ENCODE results near the gene ZSWIM6.

Gene ZSWIM6

DNA sequence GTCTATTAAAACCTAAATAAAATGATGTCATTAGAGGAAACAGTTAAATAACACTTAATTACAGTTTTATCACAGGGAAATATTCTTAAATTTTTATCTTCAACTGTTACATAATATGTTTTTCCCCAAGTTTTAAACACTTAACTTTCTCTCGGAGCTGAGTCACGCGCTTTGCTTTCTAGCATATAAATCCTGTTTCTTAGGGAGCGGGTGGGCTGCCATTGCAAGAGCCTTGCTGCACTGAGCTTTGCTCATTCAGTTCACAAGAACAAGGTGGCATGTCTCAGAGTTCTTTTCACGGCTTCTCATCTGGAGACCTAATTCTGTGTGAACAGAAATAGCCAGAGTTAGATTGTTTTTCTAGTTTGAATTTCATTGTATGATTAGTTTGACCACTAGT, 166.1 kb downstream of the ZSWIM6 start:
- DNase-seq, result no peak

DNA sequence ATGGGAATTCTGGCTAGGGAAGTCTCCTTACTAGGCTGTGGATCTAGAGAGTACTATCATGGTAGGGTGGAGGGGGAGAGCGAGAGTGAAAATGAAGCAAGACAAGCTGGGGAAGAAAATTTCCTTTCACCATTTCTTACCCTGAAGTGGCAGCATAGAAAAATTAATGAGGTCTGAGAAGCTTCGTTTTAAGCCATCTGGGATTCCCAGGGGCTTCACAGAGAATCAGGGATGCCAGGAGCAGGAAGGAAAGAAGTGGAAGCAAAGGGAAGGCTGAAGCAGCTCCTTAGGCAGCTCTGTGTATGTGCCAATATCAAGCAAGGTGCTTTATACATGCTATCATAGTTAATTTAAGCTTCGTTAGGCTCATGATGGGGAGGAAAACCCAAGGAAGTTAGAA, 169.9 kb downstream of the ZSWIM6 start:
- no peak for DNase-seq

DNA sequence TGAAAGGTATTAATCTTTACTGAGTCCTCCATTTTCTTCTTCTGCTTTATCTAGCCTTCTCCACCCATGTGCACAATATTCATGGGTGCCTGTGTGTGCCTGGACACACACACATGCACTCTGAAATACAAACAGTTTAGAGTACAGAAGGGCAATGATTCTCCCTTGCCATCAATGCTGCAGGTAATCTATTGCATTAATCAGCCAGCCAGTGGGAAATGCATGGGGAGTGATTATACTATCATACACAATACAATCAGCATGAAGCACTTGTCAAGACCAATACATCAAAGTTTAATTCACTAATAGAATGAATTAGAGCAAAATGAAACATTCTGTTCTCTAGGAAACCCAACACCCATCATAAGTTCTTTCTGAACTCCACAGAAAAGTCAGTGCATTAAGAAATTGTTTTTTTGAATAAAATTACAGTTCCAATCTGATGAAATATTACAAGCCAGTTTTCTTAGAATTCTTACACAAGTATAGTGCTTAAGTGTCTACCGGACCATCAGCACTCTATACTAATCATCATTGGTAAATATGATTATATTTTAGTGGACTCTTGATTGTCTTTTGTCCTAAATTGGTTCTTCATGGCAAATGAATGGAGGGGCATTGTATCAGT, 172.2 kb downstream of the ZSWIM6 start:
- DNase-seq, result no peak

DNA sequence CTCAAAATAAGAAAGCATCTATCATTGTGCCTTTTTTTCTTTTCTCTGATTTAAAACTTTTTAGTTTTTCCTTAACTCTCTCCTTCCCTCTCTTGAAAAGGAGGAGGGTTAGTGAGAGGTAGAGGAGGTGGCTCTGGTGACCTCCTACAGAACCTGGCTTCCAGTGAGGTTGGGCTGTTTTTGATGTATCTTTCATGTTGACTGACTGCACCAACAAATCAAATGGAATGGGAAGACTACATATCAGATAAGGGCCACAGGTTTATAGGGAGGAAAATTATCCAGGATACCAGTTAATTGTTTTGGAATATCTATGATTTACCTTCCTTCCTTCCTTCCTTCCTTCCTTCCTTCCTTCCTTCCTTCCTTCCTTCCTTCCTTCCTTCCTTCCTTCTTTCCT, 173.2 kb downstream of the ZSWIM6 start:
- no peak for DNase-seq

DNA sequence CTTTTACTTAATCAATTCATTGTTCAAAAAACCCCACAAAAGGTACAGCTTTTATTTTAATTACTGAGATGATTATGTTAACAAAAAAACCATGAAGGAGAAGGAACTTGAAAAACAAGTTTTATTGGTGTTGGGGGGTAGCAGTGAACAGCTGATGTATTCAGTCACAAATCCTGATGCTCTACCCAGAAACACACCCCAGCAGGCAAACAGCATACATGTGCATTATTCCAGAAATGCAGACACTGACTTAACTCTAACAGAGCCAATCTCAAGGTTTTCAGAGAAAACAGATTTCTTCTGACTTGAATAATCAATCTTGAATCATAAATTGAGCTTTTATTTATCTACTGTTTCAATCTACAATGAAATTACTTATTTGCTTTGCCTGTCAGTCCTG, 175.2 kb downstream of the ZSWIM6 start:
- DNase-seq, result no peak

DNA sequence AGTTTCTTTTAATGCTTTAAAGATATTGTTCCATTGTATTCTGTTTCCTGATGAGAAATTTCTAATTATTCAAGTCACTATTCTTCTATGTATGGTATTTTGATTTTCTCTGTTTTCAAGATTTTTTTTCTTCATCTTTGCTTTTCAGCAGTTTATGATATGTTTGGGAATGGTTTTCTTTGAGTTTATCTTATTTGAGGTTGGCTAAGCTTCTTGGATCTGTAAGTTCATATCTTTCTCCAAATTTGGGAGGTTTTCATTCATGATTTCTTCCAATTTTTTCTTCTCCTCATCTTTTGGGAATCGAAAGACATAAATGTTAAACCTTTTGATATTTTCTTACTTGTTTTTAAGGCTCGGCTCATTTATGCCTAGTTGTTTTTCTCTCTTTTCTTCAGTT, 184.9 kb downstream of the ZSWIM6 start:
- DNase-seq, result no peak

DNA sequence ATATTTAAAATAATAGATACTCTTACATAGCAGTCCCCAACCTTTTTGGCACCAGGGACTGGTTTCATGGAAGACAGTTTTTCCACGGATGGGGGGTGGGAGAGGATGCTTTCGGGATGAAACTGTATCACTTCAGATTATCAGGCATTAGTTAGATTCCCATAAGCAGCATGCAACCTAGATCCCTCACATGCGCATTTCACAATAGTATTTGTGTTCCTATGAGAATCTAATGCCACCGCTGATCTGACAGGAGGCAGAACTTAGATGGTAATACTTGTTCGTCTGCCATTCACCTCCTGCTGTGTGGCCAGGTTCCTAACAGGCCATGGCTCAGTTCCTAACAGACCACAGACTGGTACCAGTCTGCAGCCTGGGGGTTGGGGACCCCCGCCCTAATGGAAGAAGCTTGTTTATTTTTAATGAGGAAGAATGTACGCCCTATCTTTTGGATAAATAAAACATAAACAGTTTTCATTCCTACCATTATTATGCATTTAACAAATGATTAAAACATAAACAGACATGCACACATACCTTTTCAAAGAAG, 187.7 kb downstream of the ZSWIM6 start:
- DNase-seq, result no peak

DNA sequence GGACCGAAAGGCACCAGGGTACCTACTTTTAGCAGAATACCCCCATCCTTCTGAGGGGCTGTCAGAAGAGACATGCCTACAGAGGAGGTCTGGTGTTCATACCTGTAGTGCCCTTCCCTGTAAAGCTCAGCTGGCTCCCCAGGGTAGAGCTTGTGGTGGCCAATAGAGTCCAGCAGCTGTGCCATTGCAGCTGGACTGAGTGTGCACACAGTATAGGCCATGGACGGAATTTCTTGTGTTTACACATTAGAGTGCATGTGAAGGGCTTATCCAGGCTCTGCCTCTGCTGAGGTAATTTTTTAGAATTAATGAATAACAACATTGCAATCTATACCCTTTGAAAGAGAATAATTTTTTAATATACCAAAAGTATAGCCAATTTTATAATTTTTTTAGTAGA, 191.0 kb downstream of the ZSWIM6 start:
- DNase-seq, result no peak

DNA sequence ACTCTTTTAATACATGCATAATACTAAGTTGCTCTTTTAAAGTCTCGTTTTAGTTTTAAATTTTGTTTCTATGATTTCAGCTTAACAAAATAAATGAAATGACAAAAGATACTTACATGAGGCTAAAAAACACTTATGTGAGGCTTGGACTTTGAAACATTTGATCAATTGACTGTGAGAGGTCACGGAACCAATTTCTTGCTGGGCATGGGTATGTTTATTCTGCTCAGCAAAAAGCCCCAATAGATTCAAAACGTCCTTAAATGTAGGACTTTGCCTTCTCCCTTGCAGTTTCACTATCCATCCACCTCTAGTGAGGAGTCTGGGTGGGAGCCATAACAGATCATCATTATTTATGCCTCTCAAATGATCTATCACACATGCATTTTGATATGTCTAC, 191.9 kb downstream of the ZSWIM6 start:
- no peak for DNase-seq

DNA sequence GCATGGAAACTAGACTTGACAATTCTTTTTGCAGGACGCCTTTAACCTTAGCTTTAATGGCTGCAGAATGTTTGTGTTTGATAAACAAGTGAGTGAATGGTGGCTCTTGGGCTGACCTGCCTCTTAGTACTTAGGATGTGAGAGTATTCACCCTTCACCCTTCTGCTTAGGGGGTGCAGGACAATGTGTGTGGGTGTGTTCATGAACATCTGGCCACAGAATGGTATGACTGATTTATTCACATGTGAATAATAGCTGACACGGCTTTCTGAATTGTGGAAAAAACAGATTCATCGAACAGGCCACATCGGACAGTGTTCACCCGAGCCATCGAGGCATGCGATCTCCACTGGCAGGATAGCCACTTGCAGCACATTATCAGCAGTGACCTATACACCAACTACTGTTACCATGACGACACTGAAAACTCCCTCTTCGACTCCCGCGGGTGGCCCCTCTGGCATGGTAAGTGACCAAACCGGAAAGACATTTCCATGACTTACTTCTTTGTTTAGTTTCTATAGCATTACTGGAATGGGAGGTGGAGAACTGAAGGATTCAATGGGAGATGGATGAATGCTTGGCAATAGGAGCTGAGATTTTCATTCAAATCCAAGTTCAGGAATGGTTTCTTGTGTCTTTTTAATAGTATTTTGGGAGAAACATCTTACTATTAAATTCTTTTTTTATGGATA, 193.6 kb downstream of the ZSWIM6 start:
- DNase-seq, result no peak

DNA sequence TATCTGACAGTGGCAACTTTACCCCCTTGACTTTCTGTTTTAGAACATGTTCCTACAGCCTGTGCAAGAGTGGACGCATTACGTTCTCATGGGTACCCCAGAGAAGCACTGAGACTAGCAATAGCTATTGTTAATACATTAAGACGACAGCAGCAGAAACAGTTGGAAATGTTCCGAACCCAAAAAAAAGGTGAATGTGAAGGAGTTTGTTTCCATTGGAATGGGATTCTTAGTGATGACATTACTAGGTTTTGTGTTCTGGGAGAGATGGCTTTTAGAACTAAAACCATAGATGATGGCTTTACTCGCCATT, 194.1 kb downstream of the ZSWIM6 start:
- no peak for DNase-seq

DNA sequence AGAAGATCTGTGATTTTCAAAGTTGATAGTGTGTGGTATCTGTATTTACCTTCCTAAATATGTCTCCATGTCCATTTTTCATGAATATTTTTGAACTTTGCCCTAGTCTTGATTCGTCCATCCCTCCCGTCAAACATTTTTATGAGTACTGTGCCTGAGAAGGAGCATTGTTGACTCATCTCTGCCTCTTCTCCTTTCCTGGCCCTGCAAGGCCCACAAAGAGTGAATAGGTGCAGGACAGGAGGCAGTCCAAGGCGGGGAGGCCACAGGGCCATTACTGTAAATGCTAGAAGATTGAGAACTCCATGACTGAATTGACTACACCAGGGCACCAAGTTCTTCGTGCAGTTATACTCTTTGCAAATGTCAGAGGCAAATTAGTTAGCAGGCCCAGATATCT, 200.9 kb downstream of the ZSWIM6 start:
- DNase-seq, result no peak

DNA sequence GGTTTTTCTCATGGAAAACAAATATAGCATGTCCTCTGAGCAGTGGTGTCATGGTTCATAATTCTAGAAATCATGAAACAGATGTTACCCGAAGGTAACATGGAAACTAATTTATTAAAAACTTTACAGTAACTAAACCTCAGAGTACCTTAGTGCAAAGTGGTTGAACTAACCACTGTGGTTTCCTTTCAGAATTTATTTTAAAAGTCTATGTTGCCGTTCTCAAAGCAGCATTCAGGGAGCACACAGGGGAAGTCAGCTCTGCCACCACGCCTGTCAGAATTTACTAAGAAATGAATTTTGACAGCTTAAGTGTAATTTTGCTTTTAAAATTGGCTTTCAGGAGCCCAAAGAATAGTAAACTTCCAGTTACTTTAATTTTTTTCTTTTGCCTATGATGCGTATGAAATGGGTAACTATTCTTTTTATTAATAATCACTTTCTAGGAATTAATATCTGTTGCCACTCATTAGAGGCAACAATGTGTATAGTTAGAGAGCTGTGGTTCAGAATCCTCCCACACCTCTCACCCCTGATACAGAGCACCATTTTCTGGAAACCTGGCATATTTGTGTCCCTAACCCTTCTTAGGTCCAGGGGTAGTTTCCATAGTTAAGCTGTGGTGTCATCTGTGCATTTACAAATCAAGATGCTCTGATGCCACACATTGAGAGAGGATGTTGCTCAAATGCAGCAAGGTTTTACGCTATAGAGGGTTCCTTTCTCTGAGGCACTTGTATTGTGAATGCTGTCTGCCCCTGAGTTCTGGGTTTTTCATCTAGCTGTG, 202.6 kb downstream of the ZSWIM6 start:
- DNase-seq, result no peak

DNA sequence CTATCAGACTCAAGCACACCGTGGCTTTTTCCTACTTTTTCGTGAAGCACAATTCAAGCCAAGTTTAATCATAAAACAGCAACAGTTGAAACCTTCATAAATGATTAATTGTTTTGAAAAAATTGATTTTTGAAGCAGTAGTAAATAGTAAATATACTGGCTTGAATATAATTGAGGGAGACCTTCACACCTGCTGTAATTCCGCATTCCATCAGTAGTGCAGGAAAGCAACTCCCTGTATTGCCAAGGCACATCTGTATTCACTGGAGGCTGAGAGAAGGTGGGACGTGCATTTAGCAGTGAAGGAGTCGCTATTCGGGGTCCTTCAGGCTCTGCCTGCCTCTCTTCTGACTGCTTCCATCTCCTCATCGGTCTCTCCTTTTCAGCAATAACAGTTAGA, 203.8 kb downstream of the ZSWIM6 start:
- DNase-seq, result no peak

DNA sequence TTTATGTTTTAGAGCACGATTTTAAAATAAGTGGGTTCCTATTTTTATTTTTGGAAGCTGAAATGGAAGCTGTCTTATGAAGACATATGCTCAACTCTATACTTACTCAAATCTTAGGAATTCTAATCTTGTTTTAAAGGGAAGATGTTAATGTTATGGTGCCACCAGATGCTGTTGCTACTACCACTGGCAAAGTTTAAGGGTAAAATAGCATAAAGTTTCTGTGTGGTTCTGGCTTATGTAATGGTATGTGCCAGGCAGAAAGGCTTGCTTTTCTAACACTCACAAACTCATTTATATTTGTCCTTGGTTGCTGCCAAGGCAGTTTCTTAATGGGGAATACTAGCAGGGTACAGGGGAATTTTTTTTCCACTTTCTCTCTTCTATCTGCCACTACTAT, 204.9 kb downstream of the ZSWIM6 start:
- DNase-seq, result no peak

DNA sequence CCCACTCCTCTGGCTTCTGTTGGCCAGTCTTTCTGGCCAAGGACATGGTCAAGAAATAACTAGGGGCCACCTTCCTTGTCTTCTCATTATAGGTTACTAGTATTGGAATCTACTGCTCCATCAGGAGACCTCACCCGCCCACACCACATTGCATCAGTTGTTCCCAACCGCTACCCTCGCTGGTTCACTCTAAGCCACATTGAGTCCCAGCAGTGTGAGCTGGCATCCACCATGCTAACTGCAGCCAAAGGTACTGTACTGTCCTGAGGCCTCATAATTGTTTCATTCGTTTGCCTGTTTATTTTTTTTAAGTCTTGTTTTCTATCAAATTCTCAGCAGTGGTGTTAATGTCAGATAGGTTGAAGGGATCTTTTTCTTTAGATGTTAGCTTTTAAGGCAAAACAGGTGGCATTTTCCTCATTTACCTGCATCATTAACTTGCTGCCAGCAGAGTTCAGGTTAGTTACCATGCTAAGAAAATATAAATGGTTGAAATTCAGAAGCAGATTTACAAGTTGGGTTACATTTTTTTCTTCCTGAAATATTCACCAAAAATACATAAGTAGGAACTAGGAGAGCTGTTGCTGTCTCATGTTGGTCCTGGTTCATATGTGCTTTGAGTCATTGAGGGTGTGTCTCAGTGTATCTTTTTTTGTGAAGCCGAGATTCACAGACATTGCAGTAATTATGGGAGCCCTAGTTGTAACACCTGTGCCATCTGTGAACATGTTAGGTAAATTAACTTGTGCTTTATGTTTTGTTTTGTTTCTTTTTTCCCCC, 206.9 kb downstream of the ZSWIM6 start:
- DNase-seq, result no peak

DNA sequence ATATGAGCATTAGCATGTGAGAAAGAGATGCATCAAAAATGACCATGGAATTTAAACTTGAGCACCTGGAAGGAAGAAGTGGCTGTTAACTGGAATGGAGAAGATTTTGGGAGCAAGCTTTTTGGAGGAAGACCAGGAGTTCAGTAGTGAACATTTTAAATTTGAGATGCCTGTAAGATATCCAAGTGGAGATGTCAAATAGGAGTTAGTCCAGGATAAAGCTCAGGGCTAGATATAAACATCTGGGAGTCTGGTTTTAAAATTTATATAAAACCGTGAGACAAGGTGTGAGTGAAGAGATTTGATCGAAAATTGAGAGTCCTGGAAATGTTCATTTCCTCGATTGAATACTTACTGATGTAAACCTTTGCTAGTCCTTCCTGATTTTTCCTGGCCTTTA, 217.5 kb downstream of the ZSWIM6 start:
- no peak for DNase-seq

DNA sequence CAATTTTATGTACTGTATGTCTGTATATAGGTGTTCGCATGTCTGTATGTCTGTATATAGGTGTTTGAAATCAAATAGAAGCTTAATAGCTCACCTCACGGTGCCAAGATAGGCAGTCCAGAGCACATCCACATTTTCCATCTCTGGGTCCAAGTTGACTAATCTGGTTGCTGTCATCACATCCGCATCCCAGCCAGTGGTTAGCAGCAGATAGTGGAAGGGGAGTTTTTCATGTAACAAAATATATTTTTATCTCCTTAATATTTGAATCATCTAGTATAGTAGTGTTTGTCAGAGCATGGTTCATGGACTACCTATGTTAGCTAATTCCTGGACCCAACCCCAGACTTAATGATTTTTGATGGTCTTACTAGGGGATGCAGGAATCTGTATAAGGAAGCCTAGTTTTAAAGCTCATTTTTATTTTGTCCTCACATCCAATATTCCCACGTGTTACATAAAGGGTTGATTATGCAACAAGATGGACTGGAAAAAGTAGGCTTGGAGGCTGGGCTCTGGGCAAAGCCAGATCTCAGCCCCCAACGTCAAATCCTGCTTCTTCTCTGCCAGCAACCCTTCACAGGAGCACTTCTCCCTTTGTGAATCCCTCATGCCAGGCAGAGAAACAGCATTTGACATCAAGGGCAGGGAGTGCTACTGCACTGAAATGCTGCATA, 219.7 kb downstream of the ZSWIM6 start:
- no peak for DNase-seq

DNA sequence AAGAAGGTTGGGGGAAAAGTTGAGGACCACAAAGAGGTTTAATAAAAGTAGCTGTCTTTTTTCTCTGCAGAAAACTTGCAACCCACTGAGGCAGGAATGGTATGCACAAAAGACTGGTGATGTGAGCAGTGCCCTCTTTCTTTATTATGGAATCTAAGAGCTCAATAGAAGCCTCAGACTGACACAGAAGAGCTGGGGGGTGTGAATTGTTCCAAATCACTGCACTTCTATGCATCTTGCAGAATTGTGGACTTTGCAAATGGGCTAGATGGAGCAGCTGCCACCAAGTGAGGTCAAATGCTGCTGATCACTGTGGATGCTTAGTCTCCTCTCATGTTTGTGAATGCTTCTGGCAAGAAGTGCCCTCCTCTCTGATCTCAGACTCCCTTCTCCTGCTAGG, 227.1 kb downstream of the ZSWIM6 start:
- DNase-seq, result no peak

DNA sequence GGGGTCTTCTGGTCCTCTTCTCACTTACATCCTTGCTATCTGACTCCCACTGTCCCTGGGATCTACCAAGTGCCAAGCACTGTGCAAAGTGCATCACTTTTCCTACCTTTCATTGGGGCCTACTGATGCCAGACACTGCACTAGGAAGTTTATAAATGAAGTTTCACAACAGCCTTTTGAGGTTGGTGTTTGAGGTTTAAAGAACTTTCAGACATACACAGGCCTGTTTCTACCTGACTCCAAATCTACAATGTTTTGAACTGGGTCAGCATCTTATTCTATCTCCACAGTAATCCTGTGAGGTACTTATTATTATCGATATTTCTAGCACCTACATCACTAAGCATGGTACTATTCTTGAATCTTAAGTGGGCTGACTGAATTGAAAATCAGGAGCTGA, 227.7 kb downstream of the ZSWIM6 start:
- no peak for DNase-seq

DNA sequence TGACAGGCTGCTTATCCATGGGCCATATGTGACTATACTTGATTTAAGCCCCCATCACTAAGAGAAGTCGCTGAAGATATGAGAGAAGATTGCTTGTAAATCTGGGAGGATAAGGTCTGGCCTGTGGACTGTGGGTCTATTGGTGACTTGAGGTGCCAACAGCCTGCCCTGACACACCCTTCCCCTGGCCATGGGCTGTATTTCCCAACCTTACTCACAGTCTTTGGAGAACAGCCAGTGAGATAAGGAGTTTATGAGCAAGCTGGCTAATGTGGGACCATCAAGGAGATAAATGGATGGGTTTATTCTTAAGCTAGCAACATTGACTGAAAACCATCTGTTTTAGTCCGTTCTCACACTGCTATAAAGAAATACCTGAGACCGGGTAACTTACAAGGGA, 231.3 kb downstream of the ZSWIM6 start:
- no peak for DNase-seq

DNA sequence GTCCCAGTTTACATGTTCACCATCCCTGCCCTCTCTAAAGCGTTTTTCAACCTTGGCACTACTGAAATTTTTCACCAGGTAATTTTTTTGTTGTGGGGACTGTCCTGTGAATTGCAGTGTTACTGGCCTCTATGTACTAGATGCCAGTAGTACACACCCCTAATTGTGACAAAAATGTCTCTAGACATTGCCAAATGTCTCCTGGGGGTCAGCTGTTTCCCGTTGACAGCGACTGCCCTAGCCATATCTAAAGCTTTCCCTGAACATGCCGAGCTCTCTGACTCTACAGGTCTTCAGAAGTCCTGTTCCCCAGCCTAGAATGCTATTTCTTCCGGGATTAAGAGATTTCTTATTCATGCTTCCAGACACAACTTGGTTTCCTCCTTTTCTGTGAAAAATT, 235.3 kb downstream of the ZSWIM6 start:
- DNase-seq, result no peak

DNA sequence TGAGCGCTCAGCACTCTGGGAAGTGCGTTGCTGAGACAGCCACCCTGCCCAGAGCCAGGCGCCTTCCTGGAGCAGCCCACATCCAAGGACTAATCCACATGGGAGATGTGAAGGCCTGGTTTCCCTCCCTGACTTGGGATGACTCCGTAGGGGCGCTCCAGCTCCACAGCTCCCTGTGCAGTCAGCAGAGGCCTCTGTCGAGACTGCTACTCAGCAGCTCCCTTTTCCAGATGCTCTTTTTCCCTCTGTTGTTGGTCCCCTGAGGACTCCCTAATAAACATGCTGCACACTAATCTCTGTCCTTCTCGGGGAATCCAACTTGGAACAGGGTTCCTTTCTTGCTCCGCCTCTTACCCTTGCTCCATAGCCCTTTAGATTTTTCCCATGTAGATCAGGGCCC, 237.3 kb downstream of the ZSWIM6 start:
- DNase-seq, result no peak

Measured in NCI-H2107 (cell line).